ENCODE measurements around the gene NR3C2.
"Not testable (repeated sequence)": the region's sequence is repeated elsewhere in the genome, so short reads cannot be mapped to it uniquely, and the experiment has no call there.

The NR3C2 gene

DNA sequence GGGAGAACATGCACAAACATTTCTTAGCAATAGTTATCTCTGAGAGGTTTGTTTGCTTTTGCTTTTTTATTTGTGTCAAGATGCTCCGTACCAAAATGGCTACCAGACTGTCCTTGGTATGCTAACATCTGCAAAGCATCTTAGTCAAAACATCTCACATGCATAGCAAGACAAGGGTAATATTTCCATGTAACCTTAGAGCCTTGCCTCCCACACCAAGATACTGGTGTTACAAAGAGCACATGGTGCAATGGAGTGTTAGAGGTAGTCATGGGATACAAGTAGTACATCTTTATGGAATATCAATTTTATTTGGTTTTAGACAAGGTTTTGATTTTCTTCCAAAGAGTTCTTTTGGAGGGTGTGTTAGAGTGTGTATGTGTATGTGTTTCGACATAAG lies 109.7 kb downstream of the NR3C2 start:
- Histone ChIP-seq H3K36me3 (ENCODE audit: insufficient read depth, low read length) (no peaks in the 10 kb centered on the region), H3K4me1 (ENCODE audit: control insufficient read depth, insufficient read depth, low read length) (no peaks in the 10 kb centered on the region), H3K27me3 (ENCODE audit: control insufficient read depth, insufficient read depth, low read length) (no peaks in the 10 kb centered on the region), H3K9me3 (replicated peaks; ENCODE audit: low read length) (no peaks in the 10 kb centered on the region), H3K9ac (ENCODE audit: low read depth, low read length) (no peak overlapping the region), H3K4me3 (ENCODE audit: low read length) (no peak overlapping the region), H3K4me2 (ENCODE audit: low read length) (no peak overlapping the region)

- Histone ChIP-seq H3K4me2 (ENCODE audit: low read length) (no peak overlapping the region), H3K4me3 (ENCODE audit: low read length) (no peak overlapping the region), H3K27me3 (ENCODE audit: control insufficient read depth, insufficient read depth, low read length) (no peaks in the 10 kb centered on the region), H3K9ac (ENCODE audit: low read depth, low read length) (no peak overlapping the region), H3K36me3 (ENCODE audit: insufficient read depth, low read length) (no peaks in the 10 kb centered on the region), H3K4me1 (ENCODE audit: control insufficient read depth, insufficient read depth, low read length) (no peaks in the 10 kb centered on the region), H3K9me3 (replicated peaks; ENCODE audit: low read length) (no peaks in the 10 kb centered on the region)
These were observed 111.5 kb downstream of the NR3C2 start for GRCh38 chr4:148330724-148331123.

DNA sequence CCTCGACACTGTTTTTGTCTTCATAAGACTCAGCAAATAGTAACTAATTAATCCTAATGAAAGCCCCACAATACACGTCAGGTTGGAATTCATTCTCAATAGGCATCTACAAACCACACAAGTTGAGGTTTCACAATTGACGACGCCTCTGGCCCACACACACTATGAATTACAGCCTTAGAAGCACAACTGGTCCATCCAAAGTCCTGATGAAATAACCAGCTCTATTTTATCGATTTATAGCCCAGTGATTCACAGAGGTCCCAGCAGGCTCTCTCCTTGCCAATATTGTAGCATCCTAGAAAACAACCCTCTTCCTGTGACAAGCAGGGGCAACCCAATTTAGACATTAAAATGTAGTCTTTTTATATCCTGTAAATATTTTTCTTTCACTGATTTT lies 112.1 kb downstream of the NR3C2 start:
- Histone ChIP-seq H3K27me3 (ENCODE audit: control insufficient read depth, insufficient read depth, low read length) (no peaks in the 10 kb centered on the region), H3K4me3 (ENCODE audit: low read length) (no peak overlapping the region), H3K36me3 (ENCODE audit: insufficient read depth, low read length) (no peaks in the 10 kb centered on the region), H3K9me3 (replicated peaks; ENCODE audit: low read length) (no peaks in the 10 kb centered on the region), H3K4me1 (ENCODE audit: control insufficient read depth, insufficient read depth, low read length) (no peaks in the 10 kb centered on the region), H3K9ac (ENCODE audit: low read depth, low read length) (no peak overlapping the region), H3K4me2 (ENCODE audit: low read length) (no peak overlapping the region)

GRCh38 chr4:148329751-148330150 lies 112.5 kb downstream of the NR3C2 start:
- Histone ChIP-seq H3K4me2 (ENCODE audit: low read length) (no peak overlapping the region), H3K9me3 (replicated peaks; ENCODE audit: low read length) (no peaks in the 10 kb centered on the region), H3K27me3 (ENCODE audit: control insufficient read depth, insufficient read depth, low read length) (no peaks in the 10 kb centered on the region), H3K4me1 (ENCODE audit: control insufficient read depth, insufficient read depth, low read length) (no peaks in the 10 kb centered on the region), H3K4me3 (ENCODE audit: low read length) (no peak overlapping the region), H3K36me3 (ENCODE audit: insufficient read depth, low read length) (no peaks in the 10 kb centered on the region), H3K9ac (ENCODE audit: low read depth, low read length) (no peak overlapping the region)

- no peaks in the 10 kb centered on the region for H3K27me3 ChIP-seq (ENCODE audit: control insufficient read depth, insufficient read depth, low read length)
- H3K9me3 ChIP-seq (replicated peaks; ENCODE audit: low read length) = no peaks in the 10 kb centered on the region
- no peak overlapping the region for H3K4me2 ChIP-seq (ENCODE audit: low read length)
- no peaks in the 10 kb centered on the region for H3K36me3 ChIP-seq (ENCODE audit: insufficient read depth, low read length)
- no peak overlapping the region for H3K9ac ChIP-seq (ENCODE audit: low read depth, low read length)
- no peaks in the 10 kb centered on the region for H3K4me1 ChIP-seq (ENCODE audit: control insufficient read depth, insufficient read depth, low read length)
- H3K4me3 ChIP-seq (ENCODE audit: low read length) = no peak overlapping the region
These were observed 114.5 kb downstream of the NR3C2 start for GRCh38 chr4:148327683-148328082.

DNA sequence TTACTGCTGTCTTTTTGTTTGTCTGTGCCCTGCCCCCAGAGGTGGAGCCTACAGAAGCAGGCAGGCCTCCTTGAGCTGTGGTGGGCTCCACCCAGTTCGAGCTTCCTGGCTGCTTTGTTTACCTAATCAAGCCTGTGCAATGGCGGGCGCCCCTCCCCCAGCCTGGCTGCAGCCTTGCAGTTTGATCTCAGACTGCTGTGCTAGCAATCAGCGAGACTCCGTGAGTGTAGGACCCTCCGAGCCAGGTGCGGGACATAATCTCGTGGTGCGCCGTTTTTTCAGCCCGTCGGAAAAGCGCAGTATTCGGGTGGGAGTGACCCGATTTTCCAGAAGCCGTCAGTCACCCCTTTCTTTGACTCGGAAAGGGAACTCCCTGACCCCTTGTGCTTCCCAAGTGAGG lies 118.9 kb downstream of the NR3C2 start:
- H3K4me3 ChIP-seq (ENCODE audit: low read length) = not testable (repeated sequence)

GRCh38 chr4:148315049-148315448 lies 127.2 kb downstream of the NR3C2 start:
- H3K9ac ChIP-seq (ENCODE audit: low read depth, low read length) = no peak overlapping the region

More for the DNA sequence above, 118.9 kb downstream of the NR3C2 start:
- not testable (repeated sequence) for H3K27me3 ChIP-seq (ENCODE audit: control insufficient read depth, insufficient read depth, low read length); H3K4me2 ChIP-seq (ENCODE audit: low read length); H3K9me3 ChIP-seq (replicated peaks; ENCODE audit: low read length); H3K36me3 ChIP-seq (ENCODE audit: insufficient read depth, low read length); H3K9ac ChIP-seq (ENCODE audit: low read depth, low read length); H3K4me1 ChIP-seq (ENCODE audit: control insufficient read depth, insufficient read depth, low read length)

DNA sequence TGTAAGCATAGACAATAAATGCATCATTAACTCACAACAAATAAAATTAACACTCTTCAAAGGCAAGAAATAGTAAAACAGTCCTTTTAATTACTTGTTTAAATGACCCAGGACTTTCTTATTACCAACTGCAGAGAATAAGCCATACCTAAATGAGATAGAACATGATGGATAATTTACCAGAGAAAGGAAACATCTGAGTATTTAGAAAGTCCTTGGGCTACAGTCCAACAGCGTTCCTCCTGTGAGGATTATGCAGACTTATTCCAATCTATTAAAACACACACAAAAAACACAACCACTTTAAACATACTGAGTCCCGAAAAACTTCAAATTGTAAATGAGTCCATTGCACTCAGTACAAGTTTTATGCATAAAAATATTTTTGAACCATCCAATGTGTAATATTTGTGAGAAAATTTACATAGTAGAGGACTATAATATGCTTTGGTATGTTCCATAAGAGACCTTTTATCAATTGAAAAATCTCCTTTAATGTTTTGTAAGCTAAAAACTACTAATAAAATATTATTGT lies 129.2 kb downstream of the NR3C2 start:
- no peak overlapping the region for H3K9ac ChIP-seq (ENCODE audit: low read depth, low read length)
- no peaks in the 10 kb centered on the region for H3K4me1 ChIP-seq (ENCODE audit: control insufficient read depth, insufficient read depth, low read length)
- H3K9me3 ChIP-seq (replicated peaks; ENCODE audit: low read length) = no peaks in the 10 kb centered on the region
- no peak overlapping the region for H3K4me2 ChIP-seq (ENCODE audit: low read length)
- H3K36me3 ChIP-seq (ENCODE audit: insufficient read depth, low read length) = no peaks in the 10 kb centered on the region
- H3K27me3 ChIP-seq (ENCODE audit: control insufficient read depth, insufficient read depth, low read length) = no peaks in the 10 kb centered on the region
- no peak overlapping the region for H3K4me3 ChIP-seq (ENCODE audit: low read length)

More at GRCh38 chr4:148315049-148315448, 127.2 kb downstream of the NR3C2 start:
- Histone ChIP-seq H3K36me3 (ENCODE audit: insufficient read depth, low read length) (no peaks in the 10 kb centered on the region), H3K4me3 (ENCODE audit: low read length) (no peak overlapping the region), H3K4me2 (ENCODE audit: low read length) (no peak overlapping the region), H3K27me3 (ENCODE audit: control insufficient read depth, insufficient read depth, low read length) (no peaks in the 10 kb centered on the region), H3K4me1 (ENCODE audit: control insufficient read depth, insufficient read depth, low read length) (no peaks in the 10 kb centered on the region), H3K9me3 (replicated peaks; ENCODE audit: low read length) (no peaks in the 10 kb centered on the region)

DNA sequence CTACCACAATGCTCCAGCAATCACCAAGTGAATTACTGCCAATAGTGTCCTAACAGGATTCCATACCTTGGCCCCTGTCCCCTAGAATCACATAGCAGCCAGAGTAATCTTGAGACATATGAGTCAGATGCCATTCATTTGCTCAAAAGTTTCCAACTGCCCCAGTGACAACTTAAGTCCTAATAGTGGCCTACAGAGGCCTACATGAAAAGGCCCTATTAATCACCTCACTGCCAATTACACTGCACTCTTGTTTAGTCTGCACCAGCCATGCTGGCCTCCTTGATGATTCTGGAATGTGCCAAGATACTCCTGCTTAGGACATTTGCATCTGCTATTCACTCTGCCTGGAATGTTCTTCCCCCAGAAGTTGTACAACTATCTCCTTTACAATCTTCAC lies 130.7 kb downstream of the NR3C2 start:
- no peaks in the 10 kb centered on the region for H3K36me3 ChIP-seq (ENCODE audit: insufficient read depth, low read length)
- no peak overlapping the region for H3K4me3 ChIP-seq (ENCODE audit: low read length)
- H3K4me1 ChIP-seq (ENCODE audit: control insufficient read depth, insufficient read depth, low read length) = no peaks in the 10 kb centered on the region
- no peaks in the 10 kb centered on the region for H3K27me3 ChIP-seq (ENCODE audit: control insufficient read depth, insufficient read depth, low read length)
- no peak overlapping the region for H3K9ac ChIP-seq (ENCODE audit: low read depth, low read length)
- no peaks in the 10 kb centered on the region for H3K9me3 ChIP-seq (replicated peaks; ENCODE audit: low read length)
- no peak overlapping the region for H3K4me2 ChIP-seq (ENCODE audit: low read length)

DNA sequence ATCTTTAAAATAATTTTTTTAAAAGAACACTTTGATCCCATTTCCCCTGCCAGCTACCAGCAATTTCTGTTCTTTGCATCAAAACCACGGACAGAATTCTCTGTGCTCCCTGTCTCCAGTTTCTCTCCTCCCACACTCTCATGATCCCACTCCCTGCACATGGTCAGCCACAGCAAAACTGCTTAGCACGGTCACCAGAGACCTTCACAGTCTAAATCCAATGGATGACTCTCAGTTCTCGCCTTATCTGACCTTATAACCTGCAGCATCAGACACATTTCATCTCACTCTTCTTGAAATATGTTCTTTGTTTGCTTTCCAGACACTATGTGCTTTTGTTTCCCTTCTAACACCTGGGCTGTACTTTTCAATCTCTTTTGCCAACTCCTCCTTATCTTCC lies 131.5 kb downstream of the NR3C2 start:
- Histone ChIP-seq H3K4me3 (ENCODE audit: low read length) (no peak overlapping the region), H3K27me3 (ENCODE audit: control insufficient read depth, insufficient read depth, low read length) (no peaks in the 10 kb centered on the region), H3K4me2 (ENCODE audit: low read length) (no peak overlapping the region), H3K9me3 (replicated peaks; ENCODE audit: low read length) (no peaks in the 10 kb centered on the region), H3K4me1 (ENCODE audit: control insufficient read depth, insufficient read depth, low read length) (no peaks in the 10 kb centered on the region), H3K36me3 (ENCODE audit: insufficient read depth, low read length) (no peaks in the 10 kb centered on the region), H3K9ac (ENCODE audit: low read depth, low read length) (no peak overlapping the region)

DNA sequence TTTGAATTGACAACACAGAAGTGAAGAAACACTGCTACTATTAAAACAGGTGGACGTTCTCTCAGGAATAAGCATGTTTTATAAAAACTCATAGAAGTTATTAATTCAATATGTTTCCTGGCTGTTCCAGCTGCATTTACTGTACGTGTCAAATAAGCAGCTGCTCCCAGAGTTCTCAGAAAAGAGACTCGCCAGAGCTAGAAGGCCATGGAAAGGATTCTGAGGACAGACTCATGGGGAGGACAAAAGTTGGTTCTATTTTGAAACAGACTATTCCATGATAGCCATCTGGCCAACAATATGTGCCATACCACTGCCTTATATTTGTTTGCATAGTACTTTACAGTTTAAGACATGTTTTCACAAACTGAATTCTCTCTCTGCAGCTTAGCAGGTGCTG lies 136.5 kb downstream of the NR3C2 start:
- no peak overlapping the region for H3K4me2 ChIP-seq (ENCODE audit: low read length)
- no peaks in the 10 kb centered on the region for H3K9me3 ChIP-seq (replicated peaks; ENCODE audit: low read length)
- H3K4me3 ChIP-seq (ENCODE audit: low read length) = no peak overlapping the region
- no peaks in the 10 kb centered on the region for H3K4me1 ChIP-seq (ENCODE audit: control insufficient read depth, insufficient read depth, low read length)
- H3K9ac ChIP-seq (ENCODE audit: low read depth, low read length) = no peak overlapping the region
- H3K27me3 ChIP-seq (ENCODE audit: control insufficient read depth, insufficient read depth, low read length) = no peaks in the 10 kb centered on the region
- no peaks in the 10 kb centered on the region for H3K36me3 ChIP-seq (ENCODE audit: insufficient read depth, low read length)

- Histone ChIP-seq H3K27me3 (ENCODE audit: control insufficient read depth, insufficient read depth, low read length) (no peaks in the 10 kb centered on the region), H3K4me3 (ENCODE audit: low read length) (no peak overlapping the region), H3K36me3 (ENCODE audit: insufficient read depth, low read length) (no peaks in the 10 kb centered on the region), H3K4me1 (ENCODE audit: control insufficient read depth, insufficient read depth, low read length) (no peaks in the 10 kb centered on the region), H3K9me3 (replicated peaks; ENCODE audit: low read length) (no peaks in the 10 kb centered on the region), H3K4me2 (ENCODE audit: low read length) (no peak overlapping the region), H3K9ac (ENCODE audit: low read depth, low read length) (no peak overlapping the region)
These were observed 139.8 kb downstream of the NR3C2 start for GRCh38 chr4:148302416-148302815.

All from skeletal muscle satellite cell (primary cell).